ENCODE measurements around the gene ARHGAP4.

The ARHGAP4 gene

DNA sequence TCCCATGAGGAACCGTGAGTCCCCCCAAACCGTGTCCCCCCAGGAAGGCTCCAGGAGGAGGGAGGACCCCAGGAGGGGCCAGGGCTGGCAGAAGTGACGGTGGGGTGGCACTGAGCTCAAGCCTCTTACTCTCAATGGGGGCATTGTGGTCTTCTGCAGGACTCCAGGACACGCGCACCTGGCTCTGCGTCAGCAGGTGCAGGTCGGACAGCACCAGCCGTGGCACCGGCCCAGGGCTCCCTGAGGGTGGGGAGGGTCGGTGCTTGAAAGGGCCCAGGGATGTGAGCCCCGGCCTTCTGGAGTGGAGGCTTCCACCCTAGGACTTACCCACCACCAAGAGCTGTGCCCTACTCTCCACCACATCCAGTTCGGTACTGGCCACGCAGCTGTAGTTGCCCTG, 58.4 kb downstream of the ARHGAP4 start:
- no peaks in the 10 kb centered on the region for H3K36me3 ChIP-seq (replicated peaks)
- H3K27ac ChIP-seq: no peak overlapping the region
- no peak overlapping the region for H3K4me3 ChIP-seq (ENCODE audit: low read depth, low read length)
- DNase-seq: no peak
- no peaks in the 10 kb centered on the region for H3K27me3 ChIP-seq (replicated peaks)
- TF ChIP-seq, protein P1, sequence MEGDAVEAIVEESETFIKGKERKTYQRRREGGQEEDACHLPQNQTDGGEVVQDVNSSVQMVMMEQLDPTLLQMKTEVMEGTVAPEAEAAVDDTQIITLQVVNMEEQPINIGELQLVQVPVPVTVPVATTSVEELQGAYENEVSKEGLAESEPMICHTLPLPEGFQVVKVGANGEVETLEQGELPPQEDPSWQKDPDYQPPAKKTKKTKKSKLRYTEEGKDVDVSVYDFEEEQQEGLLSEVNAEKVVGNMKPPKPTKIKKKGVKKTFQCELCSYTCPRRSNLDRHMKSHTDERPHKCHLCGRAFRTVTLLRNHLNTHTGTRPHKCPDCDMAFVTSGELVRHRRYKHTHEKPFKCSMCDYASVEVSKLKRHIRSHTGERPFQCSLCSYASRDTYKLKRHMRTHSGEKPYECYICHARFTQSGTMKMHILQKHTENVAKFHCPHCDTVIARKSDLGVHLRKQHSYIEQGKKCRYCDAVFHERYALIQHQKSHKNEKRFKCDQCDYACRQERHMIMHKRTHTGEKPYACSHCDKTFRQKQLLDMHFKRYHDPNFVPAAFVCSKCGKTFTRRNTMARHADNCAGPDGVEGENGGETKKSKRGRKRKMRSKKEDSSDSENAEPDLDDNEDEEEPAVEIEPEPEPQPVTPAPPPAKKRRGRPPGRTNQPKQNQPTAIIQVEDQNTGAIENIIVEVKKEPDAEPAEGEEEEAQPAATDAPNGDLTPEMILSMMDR (IDR thresholded peaks at IDR 0.05; ENCODE audit: low read depth, low read length, missing control alignments): no peak
- in situ Hi-C loops (cut with HindIII; ENCODE audit: low pct_ligation_motif_present, low sequenced_read_pairs): no loop called here

DNA sequence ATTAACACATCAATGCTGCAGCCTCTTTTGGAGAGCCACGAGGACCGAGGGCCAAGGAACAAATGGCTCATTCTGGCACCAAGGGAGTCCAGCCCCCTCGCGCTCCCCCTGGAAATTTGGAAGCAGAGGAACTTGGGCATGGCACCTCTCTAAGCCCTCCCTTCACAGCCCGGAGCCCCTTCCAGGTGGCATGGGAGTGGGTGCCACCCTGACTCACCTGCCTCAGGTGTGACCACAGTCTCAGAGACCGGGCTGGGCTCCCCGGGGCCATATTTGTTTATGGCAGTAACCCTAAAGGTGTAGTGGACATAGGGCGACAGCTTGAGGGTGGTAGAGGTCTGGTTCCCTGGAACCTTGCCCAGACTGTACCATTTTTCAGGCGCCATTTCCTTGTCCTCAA, 58.9 kb downstream of the ARHGAP4 start:
- H3K27ac ChIP-seq: no peak overlapping the region
- in situ Hi-C loops (cut with HindIII; ENCODE audit: low pct_ligation_motif_present, low sequenced_read_pairs): no loop called here
- H3K36me3 ChIP-seq (replicated peaks): no peaks in the 10 kb centered on the region
- H3K4me3 ChIP-seq (ENCODE audit: low read depth, low read length): no peak overlapping the region
- TF ChIP-seq, protein P1 (IDR thresholded peaks at IDR 0.05; ENCODE audit: low read depth, low read length, missing control alignments): no peak
- H3K27me3 ChIP-seq (replicated peaks): no peaks in the 10 kb centered on the region
- DNase-seq: no peak

- DNase-seq: no peak
- Histone ChIP-seq H3K4me3 (ENCODE audit: low read depth, low read length) (no peak overlapping the region), H3K27ac (no peak overlapping the region), H3K27me3 (replicated peaks) (no peaks in the 10 kb centered on the region), H3K36me3 (replicated peaks) (no peaks in the 10 kb centered on the region)
- TF ChIP-seq, protein P1 (IDR thresholded peaks at IDR 0.05; ENCODE audit: low read depth, low read length, missing control alignments): no peak
- in situ Hi-C loops (cut with HindIII; ENCODE audit: low pct_ligation_motif_present, low sequenced_read_pairs): no loop called here
These were observed 59.6 kb downstream of the ARHGAP4 start for GRCh38 chrX:153866302-153867019.

DNA sequence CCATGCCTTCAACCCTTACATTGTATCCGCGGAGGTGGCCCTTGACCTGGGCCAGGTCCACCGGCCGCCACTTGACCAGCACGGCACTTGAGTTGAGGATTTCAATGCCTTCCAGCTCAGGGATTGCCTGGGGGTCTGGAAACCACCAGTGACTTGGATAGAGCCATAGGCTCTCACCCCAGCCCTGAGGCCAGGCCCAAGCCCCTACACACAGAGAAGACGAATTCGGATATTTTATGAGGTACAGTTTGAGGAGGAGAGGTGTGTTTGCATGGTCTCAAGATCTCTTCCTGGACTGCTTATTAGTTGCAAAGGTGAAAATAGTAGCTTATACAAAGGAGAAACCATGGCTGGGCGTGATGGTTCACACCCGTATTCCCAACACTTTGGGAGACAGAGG, 60.4 kb downstream of the ARHGAP4 start:
- H3K27ac ChIP-seq: no peak overlapping the region
- TF ChIP-seq, protein P1 (IDR thresholded peaks at IDR 0.05; ENCODE audit: low read depth, low read length, missing control alignments): no peak
- no peak for DNase-seq
- in situ Hi-C loops (cut with HindIII; ENCODE audit: low pct_ligation_motif_present, low sequenced_read_pairs): no loop called here
- no peaks in the 10 kb centered on the region for H3K27me3 ChIP-seq (replicated peaks)
- H3K4me3 ChIP-seq (ENCODE audit: low read depth, low read length): no peak overlapping the region
- H3K36me3 ChIP-seq (replicated peaks): no peaks in the 10 kb centered on the region

DNA sequence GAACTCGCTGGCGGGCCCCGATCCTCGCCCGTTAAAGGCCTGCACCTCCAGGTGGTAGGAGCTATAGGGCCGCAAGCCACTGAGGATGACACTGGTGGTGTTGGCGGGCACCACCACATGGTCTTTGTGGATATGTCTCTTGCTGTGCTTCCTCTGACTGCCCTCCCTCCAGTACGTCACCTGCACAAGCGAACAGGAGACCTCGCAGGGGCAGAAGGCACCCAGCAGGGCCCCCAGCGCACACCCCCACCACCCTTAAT, 60.8 kb downstream of the ARHGAP4 start:
- Histone ChIP-seq H3K27me3 (replicated peaks) (no peaks in the 10 kb centered on the region), H3K36me3 (replicated peaks) (no peaks in the 10 kb centered on the region), H3K27ac (no peak overlapping the region), H3K4me3 (ENCODE audit: low read depth, low read length) (no peak overlapping the region)
- no peak for DNase-seq
- TF ChIP-seq, protein P1 (IDR thresholded peaks at IDR 0.05; ENCODE audit: low read depth, low read length, missing control alignments): no peak
- in situ Hi-C loops (cut with HindIII; ENCODE audit: low pct_ligation_motif_present, low sequenced_read_pairs): no loop called here
